Measurements from ENCODE around the gene ADIPOR2.

DNA sequence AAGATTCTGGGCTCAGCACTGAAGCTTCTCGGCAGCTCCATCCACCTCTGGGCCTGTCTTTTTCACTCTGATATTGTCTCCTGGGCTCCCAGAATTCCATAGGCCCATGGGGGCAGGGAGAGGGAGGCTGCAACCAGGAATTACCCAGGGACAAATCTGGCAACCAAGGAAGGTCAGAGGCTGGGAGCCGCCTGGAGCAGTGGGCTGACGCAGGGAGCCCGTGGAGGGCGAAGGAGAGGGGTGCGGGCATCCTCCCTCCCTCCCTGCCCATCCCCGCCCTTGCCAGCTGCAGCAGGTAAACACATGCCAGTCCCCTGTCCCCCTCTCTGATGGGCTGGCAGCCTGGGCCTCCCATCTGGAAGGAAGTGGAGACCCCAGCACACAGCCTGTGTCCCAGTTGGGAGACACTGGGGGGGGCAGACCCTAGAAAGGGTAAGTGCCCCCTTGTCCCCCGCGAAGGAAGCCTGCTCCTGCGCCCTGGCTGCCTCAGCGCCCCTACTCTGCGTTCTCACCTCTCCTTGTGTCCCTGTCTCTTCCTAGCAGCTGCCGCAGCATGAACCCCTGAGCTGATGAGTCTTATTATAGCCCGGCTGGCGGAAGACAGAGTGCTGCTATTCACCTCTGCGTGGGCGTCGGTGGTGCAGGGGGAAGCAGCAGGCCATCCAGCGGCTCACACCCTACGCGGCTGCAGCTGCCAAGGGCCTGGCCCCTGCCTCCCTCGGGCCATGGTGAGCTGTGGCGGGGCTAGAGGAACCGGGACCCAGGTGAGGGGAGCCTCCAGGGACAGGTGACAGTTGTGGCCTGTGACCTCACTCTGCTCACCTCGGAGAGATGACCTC is 136.2 kb downstream of the ADIPOR2 start:
- TF ChIP-seq POLR2AphosphoS5 (IDR thresholded peaks at IDR 0.05; ENCODE audit: low read depth, low read length) (no peak), SIN3A (IDR thresholded peaks at IDR 0.05; ENCODE audit: borderline replicate concordance, insufficient read depth, low read length) (no peak)

Data from PFSK-1 (cell line).